K562 (cell line): ENCODE measurements around the gene LIPM. TPM values are rescaled to one million over a fixed set of nuclear protein-coding genes. Genes with fewer than 3 reads are reported as not detected.

Experiments
- ATAC-seq: fragments of 200-7000 bp; cut with Tn5 transposase; 3 replicates; pipeline ENCODE4 v1.9.1; 2020; ENCODE audit warnings: moderate library complexity
- BruUV-seq: library from RNA; stranded (reverse); fragments of 400-500 nt; replicated peaks from 2 replicates; lab custom pipeline; 2021; lab: Mats Ljungman, UMichigan
- CTCF ChIA-PET: fragments of 300-600 bp; formaldehyde crosslinking; extraction: SDS; loops from one replicate; lab custom pipeline; 2021; ENCODE audit warnings: low intra/inter-chr PET ratio; lab: Yijun Ruan, JAX
- POLR2A ChIA-PET: fragments of 300-600, 350-650 bp; sonication (Branson Sonifier 250); formaldehyde crosslinking; extraction: SDS; loops from one replicate; lab custom pipeline; 2021; ENCODE audit warnings: antibody characterized with exemption, inconsistent platforms; lab: Yijun Ruan, JAX
- DNase-seq, 4 experiments: peaks; one replicate each; pipeline versions ENCODE4 v3.0.0 to v3.0.0-alpha.2; 2011 to 2018; ENCODE audit warnings: low spot score in 3 of 4, mixed read lengths in 3 of 4; ENCODE audit errors: extremely low read depth in 1 of 4
- FAIRE-seq: peaks from 2 replicates; lab custom pipeline; 2011; peaks lifted over from hg19 to GRCh38; lab: Jason Lieb, UNC
- H2AFZ ChIP-seq: 2 replicates; pipeline ENCODE4 v1.6.0; 2011; ENCODE audit warnings: low read depth, low read length, control low read depth, inconsistent platforms
- H3K27ac ChIP-seq: fragments of 200-600 bp; 3 replicates; pipeline ENCODE4 v1.8.0; 2011; ENCODE audit warnings: low read depth, mild to moderate bottlenecking, control low read depth, inconsistent platforms, low read length, moderate library complexity, mixed read lengths; ENCODE audit errors: extremely low read depth
- H3K27me3 ChIP-seq, 2 experiments: fragments of 300-600 bp in 1 of 2; 2 replicates in 1 of 2; 3 replicates in 1 of 2; pipeline versions ENCODE4 v1.6.0 to v1.8.0; 2011; ENCODE audit warnings: inconsistent platforms in 2 of 2, low read length in 2 of 2, mild to moderate bottlenecking in 1 of 2, mixed read lengths in 1 of 2, moderate library complexity in 1 of 2; ENCODE audit not compliant: control insufficient read depth in 2 of 2, insufficient read depth in 2 of 2
- H3K36me3 ChIP-seq: fragments of 300-600 bp; 3 replicates; pipeline ENCODE4 v1.8.0; 2011; ENCODE audit warnings: mild to moderate bottlenecking, low read length, inconsistent platforms; ENCODE audit not compliant: control insufficient read depth, insufficient read depth
- H3K4me1 ChIP-seq, 2 experiments: fragments of 200-600 bp in 1 of 2; replicated peaks in 1 of 2; 2 replicates in 1 of 2; 3 replicates in 1 of 2; pipeline versions ENCODE4 v1.5.1 to v1.8.0; 2011; ENCODE audit warnings: inconsistent platforms in 2 of 2, low read length in 2 of 2, mild to moderate bottlenecking in 1 of 2, mixed read lengths in 1 of 2, moderate library complexity in 1 of 2; ENCODE audit not compliant: control insufficient read depth in 2 of 2, insufficient read depth in 2 of 2
- H3K4me2 ChIP-seq: 2 replicates; pipeline ENCODE4 v1.6.1; 2011; ENCODE audit warnings: low read length, control low read depth, inconsistent platforms, mixed read lengths; ENCODE audit not compliant: insufficient read depth
- H3K4me3 ChIP-seq: fragments of 200-600 bp; sonication (generic), shearing (Covaris generic); 2 replicates; pipeline ENCODE4 v1.5.1; 2016; ENCODE audit warnings: control low read depth, inconsistent platforms
- H3K79me2 ChIP-seq: fragments of 200-600 bp; 3 replicates; pipeline ENCODE4 v1.8.0; 2011; ENCODE audit warnings: low read length, inconsistent platforms; ENCODE audit not compliant: control insufficient read depth, insufficient read depth
- H3K9ac ChIP-seq, 2 experiments: 2 replicates each; pipeline versions ENCODE4 v1.6.0 to v1.6.1; 2011; ENCODE audit warnings: low read depth in 2 of 2, low read length in 2 of 2, control low read depth in 1 of 2, inconsistent platforms in 1 of 2, mild to moderate bottlenecking in 1 of 2, mixed read lengths in 1 of 2; ENCODE audit not compliant: insufficient read depth in 1 of 2
- H3K9me1 ChIP-seq: one replicate; pipeline ENCODE4 v1.6.0; 2011; ENCODE audit warnings: inconsistent platforms, mild to moderate bottlenecking, low read length, moderate library complexity; ENCODE audit not compliant: control insufficient read depth, insufficient read depth
- H3K9me3 ChIP-seq: replicated peaks from 2 replicates; pipeline ENCODE4 v1.5.1; 2011; ENCODE audit warnings: low read depth, low read length, inconsistent platforms; ENCODE audit not compliant: control insufficient read depth, insufficient read depth
- H4K20me1 ChIP-seq: replicated peaks from 2 replicates; pipeline ENCODE4 v1.6.1; 2011; ENCODE audit warnings: low read length, inconsistent platforms, mixed read lengths; ENCODE audit not compliant: control insufficient read depth, insufficient read depth
- EZH2 ChIP-seq: IDR thresholded peaks from 2 replicates; pipeline ENCODE4 v1.6.1; 2012; ENCODE audit warnings: low read depth, mild to moderate bottlenecking, inconsistent platforms, low read length, borderline replicate concordance
- KDM2B ChIP-seq: fragments of 250-450 bp; sonication (Bioruptor Pico); IDR thresholded peaks from 2 replicates; pipeline ENCODE4 v1.8.0; 2021; ENCODE audit warnings: mild to moderate bottlenecking, moderate library complexity
- STAT5B ChIP-seq: fragments of 250-450 bp; sonication (Bioruptor Pico); IDR thresholded peaks from 2 replicates; pipeline ENCODE4 v1.8.0; 2021; ENCODE audit warnings: mild to moderate bottlenecking, inconsistent platforms
- USF2 ChIP-seq: sonication (generic); formaldehyde crosslinking; IDR thresholded peaks from 2 replicates; pipeline ENCODE4 v1.5.0; 2020; ENCODE audit warnings: missing genetic modification reagents
- ZBED1 ChIP-seq: IDR thresholded peaks from 2 replicates; pipeline ENCODE4 v1.6.1; 2014
- ZNF318 ChIP-seq, 2 experiments: fragments of 450-650 bp; IDR thresholded peaks; 2 replicates each; pipeline ENCODE4 v1.6.1; 2016; ENCODE audit warnings: mild to moderate bottlenecking in 2 of 2, borderline replicate concordance in 1 of 2, low read depth in 1 of 2, moderate library complexity in 1 of 2
- ZNF740 ChIP-seq, 3 experiments: fragments of 200-800 bp in 1 of 3; sonication (Bioruptor generic) in 1 of 3; sonication (generic) in 1 of 3; formaldehyde crosslinking in 1 of 3; IDR thresholded peaks; 2 replicates each; pipeline versions ENCODE4 v1.6.1 to v1.8.0; 2016 to 2022; ENCODE audit warnings: mild to moderate bottlenecking in 2 of 3, missing compliant biosample characterization in 2 of 3, missing genetic modification characterization in 2 of 3, missing genetic modification reagents in 1 of 3
- ZNF766 ChIP-seq: fragments of 200-800 bp; sonication (Bioruptor generic); conservative IDR thresholded peaks from 2 replicates; pipeline ENCODE4 v1.6.1; 2016; ENCODE audit warnings: missing genetic modification characterization, missing compliant biosample characterization
- ZZZ3 ChIP-seq: fragments of 450-650 bp; IDR thresholded peaks from 2 replicates; pipeline ENCODE4 v1.6.1; 2016; ENCODE audit warnings: antibody characterized with exemption, mild to moderate bottlenecking, moderate library complexity
- WGBS: fragments of 100-300 bp; shearing (Covaris generic); methylation state at CpG from one replicate; pipeline ENCODE4 v1.1.6; 2016; ENCODE audit warnings: low coverage, mixed read lengths; ENCODE audit not compliant: insufficient coverage; ENCODE audit errors: missing lambda C conversion rate; 5-methylcytosine and 5-hydroxymethylcytosine counted together
- in situ Hi-C: fragments of 300-500 bp; cut with MboI; formaldehyde crosslinking; loops from 4 replicates; pipeline ENCODE4 v1.15.0; 2018; ENCODE audit warnings: inconsistent platforms, mixed read lengths
- intact Hi-C: fragments of 100-400 bp; cut with micrococcal nuclease; formaldehyde crosslinking; loops from 2 replicates; pipeline ENCODE4 v1.14.2; 2022
- polyA plus RNA-seq, 8 experiments: library from polyadenylated mRNA; depleted of rRNA in 4 of 8; stranded (reverse) in 5 of 8; unstranded in 3 of 8; fragments of >200 nt; fragmentation: Nextera tagmentation in 2 of 8; fragmentation: Illumina TruSeq in 1 of 8; extraction: Ambion mirVana in 2 of 8; extraction: Trizol in 1 of 8; gene quantifications; 2 replicates each; pipeline versions ENCODE4 v1.2.1 to v1.2.3, GENCODE V29; 2011 to 2014; ENCODE audit warnings: inconsistent platforms in 1 of 8, missing spikeins in 1 of 8
- total RNA-seq, 7 experiments: library from RNA; depleted of rRNA in 6 of 7; stranded (reverse); fragments of >200 nt in 6 of 7; fragmentation: Illumina TruSeq in 2 of 7; extraction: Trizol in 2 of 7; gene quantifications; 2 replicates each; pipeline versions ENCODE4 v1.2.1 to v1.2.3, GENCODE V29; 2011 to 2021; ENCODE audit warnings: low replicate concordance in 1 of 7

LIPM gene
- total and polyA plus RNA-seq, 9 of the 15 experiments (the other 6 are each of a cell fraction or from before 2014, with no cell fraction given): not detected

- Histone ChIP-seq H3K4me3 (no peak overlapping the region), H3K79me2 (no peaks in the 10 kb centered on the region), H3K9me3 (no peaks in the 10 kb centered on the region), H4K20me1 (no peaks in the 10 kb centered on the region), H3K4me2 (no peak overlapping the region), H3K36me3 (no peaks in the 10 kb centered on the region), H3K27me3 (no peaks in the 10 kb centered on the region), H3K9ac (no peak overlapping the region), H3K9me1 (no peaks in the 10 kb centered on the region), H3K4me1 (no peaks in the 10 kb centered on the region), H3K27ac (no peak overlapping the region), H2AFZ (no peak overlapping the region)
- ATAC-seq (no peak), FAIRE-seq (no peak), DNase-seq (no peak)
- intact Hi-C loops (no loop called here), in situ Hi-C loops (no loop called here)
- WGBS: 3% methylated on average over 3 of the region's 3 CpGs
- no TSS peak for BruUV-seq
- ChIA-PET CTCF (no interaction called here), POLR2A (no interaction called here)
- TF ChIP-seq ZBED1 (no peak), ZNF318 (IDR thresholded peaks at IDR 0.05; ENCODE audit: borderline replicate concordance in 1 of 2, low read depth in 1 of 2) (no peak), KDM2B (CRISPR knock-in tag) (no peak), STAT5B (CRISPR knock-in tag) (no peak), USF2 (CRISPR knock-in tag) (no peak), ZNF740 (CRISPR knock-in tag; IDR thresholded peaks at IDR 0.05) (no peak), ZNF740 (tag; IDR thresholded peaks at IDR 0.05) (no peak), ZNF766 (CRISPR knock-in tag) (no peak), EZH2 (no peak), ZZZ3 (no peak)
Measured at GRCh38 chr10:88783724-88784123, 18.8 kb upstream of the LIPM start.
